Lower leg skin (tissue), 4 donors: Measurements from ENCODE around the gene LRAT. TPM values are rescaled to one million over a fixed set of nuclear protein-coding genes. Genes with fewer than 3 reads are reported as not detected.
"Not testable (repeated sequence)": the region's sequence is repeated elsewhere in the genome, so short reads cannot be mapped to it uniquely, and the experiment has no call there.

Experiments used
- DNase-seq, 2 donors: peaks; one replicate each; pipeline ENCODE4 v3.0.0-alpha.2; 2019; ENCODE audit warnings: low spot score in 2 of 2
- H3K4me3 ChIP-seq: fragments of 200-600 bp; sonication (generic); 2 replicates; pipeline ENCODE4 v1.5.1; 2017; ENCODE audit warnings: mild to moderate bottlenecking, low read depth; ENCODE audit not compliant: poor library complexity, severe bottlenecking
- CTCF ChIP-seq, 3 donors: fragments of 450-650 bp; IDR thresholded peaks; one replicate each; pipeline ENCODE4 v1.5.1; 2016; ENCODE audit warnings: antibody characterized with exemption in 3 of 3, mild to moderate bottlenecking in 3 of 3, moderate library complexity in 2 of 3
- POLR2A ChIP-seq, 2 donors: fragments of 450-650 bp; IDR thresholded peaks; one replicate each; pipeline ENCODE4 v1.6.1; 2016 to 2017; ENCODE audit warnings: antibody characterized with exemption in 2 of 2, mild to moderate bottlenecking in 1 of 2, moderate library complexity in 1 of 2
- whole genome bisulfite sequencing, 2 donors: methylation state at CpG; one replicate each; pipeline ENCODE4 v1.1.5; 2018; 5-methylcytosine and 5-hydroxymethylcytosine counted together
- intact Hi-C: fragments of 100-400 bp; cut with DNase I; formaldehyde crosslinking; loops from one replicate; pipeline ENCODE4 v1.15.0; 2023; ENCODE audit warnings: low total_unique reads
- total RNA-seq, 4 donors: library from RNA; depleted of rRNA; stranded (reverse); fragments of >200 nt; gene quantifications; one replicate each; pipeline ENCODE4 v1.1.0, GENCODE V29; 2016

LRAT gene
- total RNA-seq, 4 donors from 2014 or later, result 0.13 to 0.66 (median 0.16) TPM

- no peak for DNase-seq
- TF ChIP-seq CTCF (IDR thresholded peaks at IDR 0.05) (no peak), POLR2A (IDR thresholded peaks at IDR 0.05) (no peak)
- intact Hi-C loops, result no loop called here
- WGBS, 2 donors, result 53 to 58% methylated on average over 4 of the region's 4 CpGs
- no peak overlapping the region for H3K4me3 ChIP-seq
These were observed 24.7 kb upstream of the LRAT start for GRCh38 chr4:154719087-154719486.

GRCh38 chr4:154720123-154720522 lies 23.7 kb upstream of the LRAT start:
- 54 to 58% methylated on average over 2 of the region's 2 CpGs for WGBS, 2 donors
- no peak for TF ChIP-seq CTCF (IDR thresholded peaks at IDR 0.05)
- no peak for TF ChIP-seq POLR2A (IDR thresholded peaks at IDR 0.05)
- no peak overlapping the region for H3K4me3 ChIP-seq
- intact Hi-C loops, result no loop called here
- no peak for DNase-seq

GRCh38 chr4:154720618-154721267 lies 23.1 kb upstream of the LRAT start:
- WGBS, 2 donors, result 60 to 72% methylated on average over 3 of the region's 3 CpGs
- DNase-seq, result no peak
- TF ChIP-seq CTCF (IDR thresholded peaks at IDR 0.05) (no peak), POLR2A (IDR thresholded peaks at IDR 0.05) (no peak)
- intact Hi-C loops, result no loop called here
- no peak overlapping the region for H3K4me3 ChIP-seq

GRCh38 chr4:154722262-154722661 lies 21.5 kb upstream of the LRAT start:
- intact Hi-C loops, result no loop called here
- no peak for TF ChIP-seq CTCF (IDR thresholded peaks at IDR 0.05)
- TF ChIP-seq POLR2A (IDR thresholded peaks at IDR 0.05), result no peak
- DNase-seq, result no peak
- no peak overlapping the region for H3K4me3 ChIP-seq

GRCh38 chr4:154723601-154724000 lies 20.2 kb upstream of the LRAT start:
- DNase-seq, H3K4me3 ChIP-seq, intact Hi-C loops: not testable (repeated sequence)
- 79 to 84% methylated on average over 7 of the region's 7 CpGs for WGBS, 2 donors

- DNase-seq, result no peak
- intact Hi-C loops, result no loop called here
- 56 to 72% methylated on average over 1 of the region's 1 CpG for WGBS, 2 donors
- H3K4me3 ChIP-seq, result no peak overlapping the region
- TF ChIP-seq POLR2A (IDR thresholded peaks at IDR 0.05) (no peak), CTCF (IDR thresholded peaks at IDR 0.05) (no peak)
These were observed 16.3 kb upstream of the LRAT start for GRCh38 chr4:154727540-154727939.
